GM12891 (cell line): ENCODE results near the gene AKIP1.

ENCODE experiments used
- POLR2A ChIP-seq: IDR thresholded peaks from 2 replicates; pipeline ENCODE4 v1.6.1; 2011; ENCODE audit warnings: low read depth, low read length, control low read depth
- POLR2AphosphoS5 ChIP-seq: IDR thresholded peaks from 2 replicates; pipeline ENCODE4 v1.6.1; 2011; ENCODE audit warnings: low read depth, low read length, control low read depth

- TF ChIP-seq POLR2AphosphoS5 (no peak), POLR2A (no peak)
Observed at GRCh38 chr11:8942518-8943066, 31.6 kb downstream of the AKIP1 start, which contains the start of gene ASCL3.
